Ascending aorta (tissue), 2 donors: ENCODE data around the gene CEP78. TPM values are rescaled to one million over a fixed set of nuclear protein-coding genes. Genes with fewer than 3 reads are reported as not detected.
"Not testable (repeated sequence)": the region's sequence is repeated elsewhere in the genome, so short reads cannot be mapped to it uniquely, and the experiment has no call there.

Source experiments
- DNase-seq, 2 donors: peaks; one replicate each; pipeline ENCODE4 v3.0.0-alpha.2; 2019; ENCODE audit warnings: low spot score in 2 of 2
- H3K27ac ChIP-seq, 2 donors: fragments of 200-600 bp; sonication (generic); one replicate each; pipeline ENCODE4 v1.5.1; 2016 to 2017; ENCODE audit warnings: mild to moderate bottlenecking in 1 of 2
- H3K27me3 ChIP-seq: fragments of 200-600 bp; sonication (generic); one replicate; pipeline ENCODE4 v1.5.1; 2017
- H3K36me3 ChIP-seq, 2 donors: fragments of 200-600 bp; sonication (generic); one replicate each; pipeline ENCODE4 v1.5.1; 2016
- H3K4me1 ChIP-seq, 2 donors: fragments of 200-600 bp; sonication (generic); one replicate each; pipeline ENCODE4 v1.5.1; 2016 to 2017; ENCODE audit warnings: mild to moderate bottlenecking in 1 of 2
- H3K4me3 ChIP-seq, 2 donors: fragments of 200-600 bp; sonication (generic); one replicate each; pipeline ENCODE4 v1.5.1; 2016 to 2017; ENCODE audit warnings: mild to moderate bottlenecking in 1 of 2
- H3K9me3 ChIP-seq, 2 donors: fragments of 200-600 bp; sonication (generic); one replicate each; pipeline ENCODE4 v1.5.1; 2016
- CTCF ChIP-seq, 3 experiments: fragments of 200-600 bp in 2 of 3; fragments of 450-650 bp in 1 of 3; sonication (generic) in 2 of 3; IDR thresholded peaks; one replicate each; pipeline ENCODE4 v1.5.1; 2016 to 2019; ENCODE audit warnings: antibody characterized with exemption in 3 of 3, mild to moderate bottlenecking in 1 of 3, moderate library complexity in 1 of 3
- intact Hi-C: fragments of 100-400 bp; cut with DNase I; formaldehyde crosslinking; loops from one replicate; pipeline ENCODE4 v1.15.1; 2023
- total RNA-seq: library from RNA; depleted of rRNA; stranded (reverse); fragments of >200 nt; gene quantifications from one replicate; pipeline ENCODE4 v1.1.0, GENCODE V29; 2016

The CEP78 gene
- total RNA-seq, 1 donor from 2014 or later: 19.8 TPM

- H3K27ac ChIP-seq: no peak overlapping the region
- no peaks in the 10 kb centered on the region for H3K27me3 ChIP-seq
- intact Hi-C loops: no loop called here
- no peak overlapping the region for H3K4me3 ChIP-seq
- no peaks in the 10 kb centered on the region for H3K9me3 ChIP-seq
- TF ChIP-seq CTCF (IDR thresholded peaks at IDR 0.05): no peak
- no peaks in the 10 kb centered on the region for H3K36me3 ChIP-seq
- DNase-seq: no peak
- H3K4me1 ChIP-seq: peaks cover 0 to 3% of the 10 kb centered on the region in 2 donors
Observed at GRCh38 chr9:78278801-78279200, 42.9 kb downstream of the CEP78 start.

DNA sequence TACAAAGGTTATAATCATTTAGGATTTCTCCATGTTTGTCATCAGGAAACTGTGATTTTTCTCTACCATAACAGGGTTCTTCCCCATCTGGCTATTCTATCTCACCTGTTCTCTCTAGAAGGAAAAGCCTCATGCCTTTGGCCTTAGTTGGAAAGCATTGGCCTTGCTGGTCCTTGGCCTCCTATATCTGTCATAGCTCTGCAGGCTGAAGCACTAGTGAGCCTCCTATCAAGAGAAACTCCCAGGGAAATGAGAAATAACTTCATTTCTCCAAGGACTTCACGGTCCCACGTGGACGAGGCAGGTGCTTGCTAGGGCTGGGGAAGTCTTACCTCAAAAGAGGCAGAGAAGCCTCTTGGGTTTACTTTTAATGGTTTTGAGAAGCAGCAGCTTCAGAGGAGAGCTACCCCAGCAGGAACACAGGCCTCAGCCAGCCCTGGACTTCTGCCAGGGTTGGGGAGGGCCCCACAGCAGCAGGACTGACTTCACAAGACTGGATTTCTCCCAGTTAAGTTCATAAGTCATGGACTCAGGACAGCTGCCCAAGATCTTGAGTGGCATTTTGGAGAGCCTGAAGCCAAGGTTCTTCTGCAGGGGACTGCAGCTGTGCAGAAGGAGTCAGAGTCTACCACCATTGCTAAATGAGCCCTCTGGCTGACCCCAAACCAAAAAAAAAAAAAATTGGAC is 45.2 kb downstream of the CEP78 start:
- H3K4me1 ChIP-seq: peaks cover 0 to 3% of the 10 kb centered on the region in 2 donors
- H3K27ac ChIP-seq: no peak overlapping the region
- no peaks in the 10 kb centered on the region for H3K9me3 ChIP-seq
- peak in 1 of 2 donors; percentile 64 for DNase-seq
- H3K4me3 ChIP-seq: no peak overlapping the region
- no peak for TF ChIP-seq CTCF (IDR thresholded peaks at IDR 0.05)
- H3K27me3 ChIP-seq: no peaks in the 10 kb centered on the region
- H3K36me3 ChIP-seq: no peaks in the 10 kb centered on the region
- intact Hi-C loops: no loop called here

DNA sequence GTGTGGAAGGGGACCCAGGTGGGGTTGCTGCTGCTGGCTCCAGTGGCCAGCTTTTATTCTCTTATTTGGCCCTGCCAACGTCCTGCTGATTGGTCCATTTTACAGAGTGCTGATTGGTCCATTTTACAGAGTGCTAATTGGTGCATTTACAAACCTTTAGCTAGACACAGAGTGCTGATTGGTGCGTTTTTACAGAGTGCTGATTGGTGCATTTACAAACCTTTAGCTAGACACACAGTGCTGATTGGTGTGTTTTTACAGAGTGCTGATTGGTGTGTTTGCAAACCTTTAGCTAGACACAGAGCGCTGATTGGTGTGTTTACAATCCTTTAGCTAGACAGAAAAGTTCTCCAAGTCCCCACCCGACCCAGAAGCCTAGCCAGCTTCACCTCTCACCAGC is 48.3 kb downstream of the CEP78 start:
- H3K4me3 ChIP-seq, H3K36me3 ChIP-seq, intact Hi-C loops, H3K27ac ChIP-seq, DNase-seq, H3K27me3 ChIP-seq, H3K9me3 ChIP-seq, H3K4me1 ChIP-seq: not testable (repeated sequence)

GRCh38 chr9:78286125-78286524 is 50.2 kb downstream of the CEP78 start:
- TF ChIP-seq CTCF (IDR thresholded peaks at IDR 0.05): no peak
- Histone ChIP-seq H3K4me1 (peaks cover 0 to 2% of the 10 kb centered on the region in 2 donors), H3K4me3 (no peak overlapping the region), H3K27me3 (no peaks in the 10 kb centered on the region), H3K27ac (no peak overlapping the region), H3K36me3 (no peaks in the 10 kb centered on the region), H3K9me3 (no peaks in the 10 kb centered on the region)
- DNase-seq: no peak
- intact Hi-C loops: no loop called here

DNA sequence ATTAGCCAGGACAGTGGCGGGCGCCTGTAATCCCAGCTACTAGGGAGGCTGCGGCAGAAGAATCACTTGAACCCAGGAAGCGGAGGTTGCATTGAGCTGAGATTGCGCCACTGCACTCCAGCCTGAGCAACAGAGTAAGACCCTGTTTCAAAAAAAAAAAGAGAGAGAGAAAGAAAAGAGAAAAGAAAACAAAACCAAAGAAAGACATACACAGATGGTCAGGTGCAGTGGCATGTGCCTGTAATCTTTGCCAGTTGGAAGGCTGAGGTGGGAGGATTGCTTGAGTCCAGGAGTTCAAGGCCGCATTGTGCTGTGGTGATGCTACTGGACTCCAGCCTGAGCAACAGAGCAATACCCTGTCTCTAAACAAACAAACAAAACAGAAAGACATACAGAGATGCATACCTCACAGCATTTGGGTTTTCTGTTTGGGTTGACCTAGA is 51.1 kb downstream of the CEP78 start:
- intact Hi-C loops: no loop called here
- no peak for TF ChIP-seq CTCF (IDR thresholded peaks at IDR 0.05)
- Histone ChIP-seq H3K9me3 (no peaks in the 10 kb centered on the region), H3K4me3 (no peak overlapping the region), H3K27me3 (no peaks in the 10 kb centered on the region), H3K27ac (no peak overlapping the region), H3K36me3 (no peaks in the 10 kb centered on the region), H3K4me1 (no peaks in the 10 kb centered on the region)
- DNase-seq: no peak

DNA sequence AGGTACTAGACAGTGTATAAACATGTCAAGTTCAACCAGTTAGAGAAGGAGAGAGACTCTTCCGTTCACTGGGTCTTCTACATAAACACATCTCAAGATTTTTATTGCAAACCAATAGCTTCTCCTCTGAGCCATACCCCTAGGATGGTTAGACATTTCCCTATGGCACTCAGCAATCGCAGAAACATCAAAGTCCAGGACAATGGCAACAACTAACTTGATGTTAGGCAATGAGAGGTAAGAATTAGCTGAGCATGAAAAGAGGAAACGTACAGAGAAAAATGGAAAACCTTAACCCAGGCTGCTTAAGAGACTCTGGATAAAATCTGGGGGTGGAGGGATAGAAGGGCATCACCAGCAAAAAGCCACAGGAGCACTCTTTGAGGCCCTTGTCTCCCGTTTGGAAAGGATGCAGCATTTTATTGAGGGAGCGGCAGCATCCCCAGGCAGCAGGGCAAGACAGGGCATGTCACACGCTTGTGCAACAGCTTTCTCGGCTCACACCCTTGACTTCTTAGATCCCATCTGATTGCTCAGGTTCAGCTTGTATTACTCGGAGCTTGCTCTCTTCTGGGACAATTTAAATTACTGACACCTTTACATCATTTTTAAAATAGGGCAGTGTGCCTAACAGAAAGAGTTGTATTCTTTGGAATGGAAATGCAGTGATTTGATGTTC is 52.5 kb downstream of the CEP78 start:
- TF ChIP-seq CTCF (IDR thresholded peaks at IDR 0.05): no peak
- H3K4me1 ChIP-seq: no peaks in the 10 kb centered on the region
- H3K9me3 ChIP-seq: no peaks in the 10 kb centered on the region
- DNase-seq: no peak
- intact Hi-C loops: no loop called here
- no peaks in the 10 kb centered on the region for H3K36me3 ChIP-seq
- H3K4me3 ChIP-seq: no peak overlapping the region
- no peak overlapping the region for H3K27ac ChIP-seq
- H3K27me3 ChIP-seq: no peaks in the 10 kb centered on the region
